Measurements from ENCODE around the gene LTB4R2.

Gene LTB4R2

GRCh38 chr14:24263848-24264247, 46.1 kb upstream of the LTB4R2 start:
- no peak for TF ChIP-seq CTCF (IDR thresholded peaks at IDR 0.05; ENCODE audit: borderline replicate concordance, control extremely low read depth, extremely low read depth, insufficient read depth, missing control alignments)
- in situ Hi-C loops (cut with MboI; ENCODE audit: low sequenced_read_pairs, unreplicated experiment): no loop called here
- no peak for DNase-seq (ENCODE audit: low spot score)

GRCh38 chr14:24264298-24264697, 45.6 kb upstream of the LTB4R2 start:
- in situ Hi-C loops (cut with MboI; ENCODE audit: low sequenced_read_pairs, unreplicated experiment): no loop called here
- DNase-seq (ENCODE audit: low spot score): no peak
- no peak for TF ChIP-seq CTCF (IDR thresholded peaks at IDR 0.05; ENCODE audit: borderline replicate concordance, control extremely low read depth, extremely low read depth, insufficient read depth, missing control alignments)

- DNase-seq (ENCODE audit: low spot score): no peak
- in situ Hi-C loops (cut with MboI; ENCODE audit: low sequenced_read_pairs, unreplicated experiment): no loop called here
- no peak for TF ChIP-seq CTCF (IDR thresholded peaks at IDR 0.05; ENCODE audit: borderline replicate concordance, control extremely low read depth, extremely low read depth, insufficient read depth, missing control alignments)
Measured at GRCh38 chr14:24266344-24267244, 43.3 kb upstream of the LTB4R2 start.

GRCh38 chr14:24267516-24267915, 42.4 kb upstream of the LTB4R2 start:
- TF ChIP-seq CTCF (IDR thresholded peaks at IDR 0.05; ENCODE audit: borderline replicate concordance, control extremely low read depth, extremely low read depth, insufficient read depth, missing control alignments): no peak
- no peak for DNase-seq (ENCODE audit: low spot score)
- in situ Hi-C loops (cut with MboI; ENCODE audit: low sequenced_read_pairs, unreplicated experiment): no loop called here

GRCh38 chr14:24268225-24268624, 41.7 kb upstream of the LTB4R2 start:
- no peak for DNase-seq (ENCODE audit: low spot score)
- in situ Hi-C loops (cut with MboI; ENCODE audit: low sequenced_read_pairs, unreplicated experiment): no loop called here
- TF ChIP-seq CTCF (IDR thresholded peaks at IDR 0.05; ENCODE audit: borderline replicate concordance, control extremely low read depth, extremely low read depth, insufficient read depth, missing control alignments): no peak

GRCh38 chr14:24269368-24269767, 40.6 kb upstream of the LTB4R2 start:
- TF ChIP-seq CTCF (IDR thresholded peaks at IDR 0.05; ENCODE audit: borderline replicate concordance, control extremely low read depth, extremely low read depth, insufficient read depth, missing control alignments): no peak
- in situ Hi-C loops (cut with MboI; ENCODE audit: low sequenced_read_pairs, unreplicated experiment): no loop called here
- no peak for DNase-seq (ENCODE audit: low spot score)

Measured in GM13976 (cell line).